CD4-positive, alpha-beta T cell (primary cell): ENCODE measurements around the gene VAV2. TPM values are rescaled to one million over a fixed set of nuclear protein-coding genes. Genes with fewer than 3 reads are reported as not detected.

ENCODE experiments used
- ATAC-seq: fragments of 200-7000 bp; cut with Tn5 transposase; one replicate; pipeline ENCODE4 v1.10.0; 2022; ENCODE audit warnings: mild to moderate bottlenecking; ENCODE audit not compliant: poor library complexity
- CTCF ChIA-PET: fragments of 350-600 bp; sonication (Branson Sonifier 250); formaldehyde crosslinking; loops from one replicate; lab custom pipeline; 2021; ENCODE audit warnings: antibody characterized with exemption, inconsistent platforms; lab: Charles Lee
- POLR2A ChIA-PET: fragments of 350-600 bp; sonication (Branson Sonifier 250); formaldehyde crosslinking; loops from one replicate; lab custom pipeline; 2021; ENCODE audit warnings: antibody characterized with exemption, inconsistent platforms; lab: Charles Lee
- DNase-seq, 14 experiments: peaks; one replicate each; pipeline ENCODE4 v3.0.0-alpha.2; 2013 to 2020; ENCODE audit warnings: mixed read lengths in 2 of 14
- H3K27ac ChIP-seq, 2 donors: one replicate each; pipeline versions ENCODE4 v1.5.1 to v1.7.0; 2013; ENCODE audit warnings: low read length in 2 of 2, low read depth in 1 of 2, mild to moderate bottlenecking in 1 of 2
- H3K27me3 ChIP-seq, 2 experiments: 1 replicate in 1 of 2; 2 replicates in 1 of 2; pipeline versions ENCODE4 v1.6.1 to v1.7.0; 2013; ENCODE audit warnings: low read length in 2 of 2, control low read depth in 1 of 2, mild to moderate bottlenecking in 1 of 2, moderate library complexity in 1 of 2; ENCODE audit not compliant: insufficient read depth in 2 of 2, control insufficient read depth in 1 of 2
- H3K36me3 ChIP-seq: one replicate; pipeline ENCODE4 v1.6.1; 2013; ENCODE audit warnings: low read length, control low read depth; ENCODE audit not compliant: insufficient read depth
- H3K4me1 ChIP-seq: one replicate; pipeline ENCODE4 v1.6.1; 2013; ENCODE audit warnings: low read length, control low read depth; ENCODE audit not compliant: insufficient read depth
- H3K4me3 ChIP-seq: one replicate; pipeline ENCODE4 v1.5.1; 2013; ENCODE audit warnings: mild to moderate bottlenecking, low read length, moderate library complexity
- H3K9me3 ChIP-seq, 2 experiments: 1 replicate in 1 of 2; 2 replicates in 1 of 2; pipeline versions ENCODE4 v1.6.1 to v1.7.0; 2013; ENCODE audit warnings: low read length in 2 of 2, mild to moderate bottlenecking in 2 of 2, control low read depth in 1 of 2, moderate library complexity in 1 of 2; ENCODE audit not compliant: control insufficient read depth in 1 of 2, insufficient read depth in 1 of 2
- H3K27ac Mint-ChIP-seq: one replicate; pipeline ENCODE4 v1.8.0; 2020; ENCODE audit warnings: mixed read lengths
- H3K27me3 Mint-ChIP-seq: one replicate; pipeline ENCODE4 v1.8.0; 2021; ENCODE audit warnings: mixed read lengths
- H3K36me3 Mint-ChIP-seq: one replicate; pipeline ENCODE4 v1.8.0; 2021; ENCODE audit warnings: low read depth, mixed read lengths
- H3K4me1 Mint-ChIP-seq: one replicate; pipeline ENCODE4 v1.8.0; 2021; ENCODE audit warnings: low read depth, mixed read lengths
- H3K4me3 Mint-ChIP-seq: one replicate; pipeline ENCODE4 v1.8.0; 2020; ENCODE audit warnings: mild to moderate bottlenecking, mixed read lengths
- H3K9me3 Mint-ChIP-seq: one replicate; pipeline ENCODE4 v1.8.0; 2020; ENCODE audit warnings: mixed read lengths
- intact Hi-C, 2 experiments: fragments of 100-400 bp; cut with DNase I in 1 of 2; cut with micrococcal nuclease in 1 of 2; formaldehyde crosslinking; loops; one replicate each; pipeline versions ENCODE4 v1.15.1 to v1.9.0; 2023 to 2025; cut with DNase I, micrococcal nuclease
- total RNA-seq, 174 experiments: library from RNA in 2 of 174; stranded (reverse) in 2 of 174; gene quantifications; one replicate each; pipeline ENCODE4 v1.2.3 and lab custom pipeline; 2021 to 2026
- TF ChIP-seq, protein P1 (sequence below): fragments of 200-600 bp; IDR thresholded peaks from one replicate; pipeline ENCODE4 v1.8.0; 2022; ENCODE audit warnings: antibody characterized with exemption, mild to moderate bottlenecking

Gene VAV2
- total RNA-seq, 2 experiments from 2014 or later = 1.6 to 1.7 TPM

DNA sequence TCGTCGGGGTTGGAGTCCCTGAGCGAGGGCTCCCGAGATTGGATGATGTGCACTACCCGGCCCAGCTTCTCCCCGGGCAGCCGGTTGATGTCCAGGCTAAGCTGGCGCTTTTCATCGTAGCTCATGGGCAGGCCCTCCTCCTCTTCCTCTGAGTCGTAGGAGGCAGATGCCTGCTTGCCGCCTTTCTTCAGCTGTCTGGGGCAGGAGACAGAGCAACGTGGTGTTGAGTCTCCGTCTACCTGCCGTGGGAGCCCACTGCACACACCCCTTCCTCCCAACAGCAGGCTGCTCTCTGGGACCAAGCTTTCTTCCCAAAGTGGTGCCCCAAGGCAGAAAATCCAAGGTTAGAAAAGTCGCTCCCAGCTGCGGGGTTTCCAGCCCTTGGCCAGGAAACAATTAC is 44.0 kb upstream of the VAV2 start:
- Histone ChIP-seq H3K27me3 (no peaks in the 10 kb centered on the region), H3K36me3 (peaks cover 71% of the 10 kb centered on the region), H3K27ac (no peak overlapping the region), H3K4me1 (no peaks in the 10 kb centered on the region), H3K9me3 (peaks cover 11 to 32% of the 10 kb centered on the region in 2 experiments), H3K4me3 (no peak overlapping the region)
- no peak overlapping the region for H3K27ac Mint-ChIP-seq
- ChIA-PET POLR2A (no interaction called here), CTCF (no interaction called here)
- intact Hi-C loops = no loop called here
- no peaks in the 10 kb centered on the region for H3K4me1 Mint-ChIP-seq
- H3K36me3 Mint-ChIP-seq = peaks cover 76% of the 10 kb centered on the region
- TF ChIP-seq, protein P1, sequence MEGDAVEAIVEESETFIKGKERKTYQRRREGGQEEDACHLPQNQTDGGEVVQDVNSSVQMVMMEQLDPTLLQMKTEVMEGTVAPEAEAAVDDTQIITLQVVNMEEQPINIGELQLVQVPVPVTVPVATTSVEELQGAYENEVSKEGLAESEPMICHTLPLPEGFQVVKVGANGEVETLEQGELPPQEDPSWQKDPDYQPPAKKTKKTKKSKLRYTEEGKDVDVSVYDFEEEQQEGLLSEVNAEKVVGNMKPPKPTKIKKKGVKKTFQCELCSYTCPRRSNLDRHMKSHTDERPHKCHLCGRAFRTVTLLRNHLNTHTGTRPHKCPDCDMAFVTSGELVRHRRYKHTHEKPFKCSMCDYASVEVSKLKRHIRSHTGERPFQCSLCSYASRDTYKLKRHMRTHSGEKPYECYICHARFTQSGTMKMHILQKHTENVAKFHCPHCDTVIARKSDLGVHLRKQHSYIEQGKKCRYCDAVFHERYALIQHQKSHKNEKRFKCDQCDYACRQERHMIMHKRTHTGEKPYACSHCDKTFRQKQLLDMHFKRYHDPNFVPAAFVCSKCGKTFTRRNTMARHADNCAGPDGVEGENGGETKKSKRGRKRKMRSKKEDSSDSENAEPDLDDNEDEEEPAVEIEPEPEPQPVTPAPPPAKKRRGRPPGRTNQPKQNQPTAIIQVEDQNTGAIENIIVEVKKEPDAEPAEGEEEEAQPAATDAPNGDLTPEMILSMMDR = no peak
- H3K27me3 Mint-ChIP-seq = no peaks in the 10 kb centered on the region
- H3K9me3 Mint-ChIP-seq = no peaks in the 10 kb centered on the region
- no peak overlapping the region for H3K4me3 Mint-ChIP-seq
- DNase-seq (no peak), ATAC-seq (no peak)

DNA sequence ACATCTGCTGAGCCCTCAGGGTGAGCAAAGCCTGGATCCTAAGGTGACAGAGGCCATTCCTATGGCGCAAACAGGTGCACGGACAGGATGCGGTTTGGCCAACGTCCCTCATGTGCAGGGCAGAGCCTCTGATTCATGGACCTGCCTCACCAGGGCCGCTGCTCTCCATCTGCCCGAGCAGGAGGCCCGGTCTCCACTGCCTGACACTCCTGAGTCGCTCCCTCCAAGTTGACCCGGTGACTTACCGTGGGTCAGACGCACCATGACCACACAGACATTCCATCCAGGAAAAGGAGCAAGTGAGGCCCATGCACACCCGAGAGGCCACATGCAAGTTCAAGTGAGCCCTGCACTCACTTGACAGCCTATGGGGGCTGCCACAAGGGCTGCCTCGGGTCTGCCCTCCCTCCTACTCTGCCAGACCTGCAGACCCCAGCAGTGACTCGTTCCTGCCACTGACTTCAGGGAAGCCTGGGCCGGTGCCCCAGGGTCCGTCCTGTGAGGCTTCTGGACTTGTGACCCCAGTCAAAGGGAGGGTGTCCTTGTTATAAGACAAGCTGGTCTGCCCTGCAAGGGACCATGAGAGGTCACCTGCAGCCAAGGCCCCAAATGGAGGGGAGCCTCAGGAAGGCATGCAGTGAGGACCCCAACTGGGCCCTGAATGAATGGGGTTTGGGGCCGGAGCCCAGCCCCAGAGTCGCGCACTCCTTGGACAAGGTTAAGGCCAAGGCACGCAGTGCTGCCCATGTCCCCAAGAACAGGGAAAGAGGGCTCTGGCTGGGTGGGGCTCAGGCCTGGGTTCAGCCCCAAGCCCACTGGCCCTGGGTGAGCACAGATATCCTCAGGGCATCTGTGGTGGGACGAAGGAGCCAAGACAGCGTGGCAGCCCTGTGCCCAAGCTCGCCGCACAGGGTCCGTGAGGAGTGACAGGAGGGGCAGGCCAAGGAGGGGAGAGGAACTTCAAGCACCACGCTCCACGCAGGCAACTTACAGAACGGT is 43.2 kb upstream of the VAV2 start:
- TF ChIP-seq, protein P1 = no peak
- Mint-ChIP-seq H3K27ac (no peak overlapping the region), H3K4me3 (no peak overlapping the region), H3K9me3 (no peaks in the 10 kb centered on the region), H3K27me3 (no peaks in the 10 kb centered on the region), H3K36me3 (peaks cover 76% of the 10 kb centered on the region), H3K4me1 (no peaks in the 10 kb centered on the region)
- Histone ChIP-seq H3K9me3 (peaks cover 11 to 27% of the 10 kb centered on the region in 2 experiments), H3K4me1 (no peaks in the 10 kb centered on the region), H3K4me3 (no peak overlapping the region), H3K27me3 (no peaks in the 10 kb centered on the region), H3K27ac (no peak overlapping the region), H3K36me3 (peaks cover 70% of the 10 kb centered on the region)
- no peak for ATAC-seq
- ChIA-PET CTCF (no interaction called here), POLR2A (no interaction called here)
- DNase-seq = no peak
- intact Hi-C loops = no loop called here

DNA sequence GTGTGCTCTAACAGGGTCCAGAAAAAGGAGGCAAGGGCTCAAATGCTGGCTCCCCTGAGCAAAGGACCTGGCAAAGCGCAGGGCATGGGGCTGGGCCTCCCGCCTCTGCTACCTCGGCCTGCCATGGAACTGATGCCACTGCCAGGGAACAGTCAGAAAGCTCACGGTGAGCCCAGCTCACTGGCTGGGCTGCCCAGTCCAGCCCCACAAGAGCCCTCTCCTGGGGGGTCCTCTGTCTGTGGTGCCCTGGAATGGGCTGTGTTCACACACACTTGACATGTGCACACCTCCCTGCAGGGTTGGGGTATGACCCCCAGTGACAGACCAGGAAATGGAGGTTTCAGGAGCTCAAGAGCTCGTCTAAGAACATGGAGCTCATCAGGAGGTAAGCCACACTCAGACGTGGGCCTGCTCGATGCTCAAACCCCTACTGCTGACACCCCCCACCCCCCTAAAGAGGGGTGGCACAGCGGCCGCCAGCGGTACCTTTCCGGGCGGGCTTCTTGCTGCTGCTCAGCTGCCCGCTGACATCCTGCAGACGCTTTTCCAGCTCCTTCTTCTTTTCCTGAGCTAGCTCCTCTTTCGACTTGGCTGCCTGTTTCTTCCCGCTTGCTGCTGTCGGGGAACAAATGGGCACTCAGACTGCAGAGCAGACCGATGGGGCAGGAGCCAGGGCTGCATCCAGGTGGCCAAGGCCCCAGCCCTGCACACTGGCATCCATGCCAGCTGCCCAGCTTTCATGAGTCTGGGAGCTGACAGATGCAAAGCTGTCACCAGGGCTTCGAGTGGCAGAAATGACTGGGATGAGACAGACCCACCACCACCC is 42.3 kb upstream of the VAV2 start:
- H3K9me3 Mint-ChIP-seq = no peaks in the 10 kb centered on the region
- Histone ChIP-seq H3K27ac (no peak overlapping the region), H3K4me1 (no peaks in the 10 kb centered on the region), H3K27me3 (no peaks in the 10 kb centered on the region), H3K9me3 (peaks cover 11 to 18% of the 10 kb centered on the region in 2 experiments), H3K4me3 (no peak overlapping the region), H3K36me3 (peaks cover 61% of the 10 kb centered on the region)
- no peaks in the 10 kb centered on the region for H3K4me1 Mint-ChIP-seq
- H3K27me3 Mint-ChIP-seq = no peaks in the 10 kb centered on the region
- POLR2A ChIA-PET = interaction anchor here (0.8 kb wide), 1 partner anchor 400 kb away, joined by 3 read pairs; no protein-coding TSS in a partner anchor
- CTCF ChIA-PET = no interaction called here
- peaks cover 69% of the 10 kb centered on the region for H3K36me3 Mint-ChIP-seq
- no peak overlapping the region for H3K4me3 Mint-ChIP-seq
- H3K27ac Mint-ChIP-seq = no peak overlapping the region
- ATAC-seq (no peak), DNase-seq (no peak)
- TF ChIP-seq, protein P1 = no peak
- intact Hi-C loops = no loop called here
